ENCODE data around the gene KIAA1671. TPM values are rescaled to one million over a fixed set of nuclear protein-coding genes. Genes with fewer than 3 reads are reported as not detected.

Gene KIAA1671
- total RNA-seq, 3 donors from 2014 or later: 9.8 to 62.8 (median 36.4) TPM

DNA sequence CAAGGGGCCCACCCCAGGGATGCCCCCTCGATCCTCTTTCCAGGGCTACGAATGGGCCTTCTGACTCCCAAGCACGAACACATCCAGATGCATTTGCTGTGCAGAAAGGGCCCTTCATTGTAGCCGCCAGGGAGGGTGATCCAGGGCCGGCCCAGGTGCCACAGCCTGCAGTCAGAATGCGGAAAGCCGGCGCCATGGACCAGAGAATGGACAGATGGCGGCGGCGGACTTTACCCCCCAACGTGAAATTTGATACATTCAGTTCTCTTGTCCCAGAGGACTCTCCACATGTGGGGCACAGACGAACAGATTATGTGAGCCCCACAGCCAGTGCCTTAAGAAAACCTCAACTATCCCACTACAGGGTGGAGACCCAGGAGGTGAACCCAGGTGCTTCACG, 87.2 kb downstream of the KIAA1671 start:
- Histone ChIP-seq H3K27ac (no peak overlapping the region), H3K9me3 (no peaks in the 10 kb centered on the region), H3K27me3 (no peaks in the 10 kb centered on the region), H3K36me3 (no peaks in the 10 kb centered on the region), H3K4me3 (no peak overlapping the region), H3K4me1 (no peaks in the 10 kb centered on the region)
- intact Hi-C loops (cut with DNase I; ENCODE audit: low total_unique reads): no loop called here
- TF ChIP-seq, protein P1, sequence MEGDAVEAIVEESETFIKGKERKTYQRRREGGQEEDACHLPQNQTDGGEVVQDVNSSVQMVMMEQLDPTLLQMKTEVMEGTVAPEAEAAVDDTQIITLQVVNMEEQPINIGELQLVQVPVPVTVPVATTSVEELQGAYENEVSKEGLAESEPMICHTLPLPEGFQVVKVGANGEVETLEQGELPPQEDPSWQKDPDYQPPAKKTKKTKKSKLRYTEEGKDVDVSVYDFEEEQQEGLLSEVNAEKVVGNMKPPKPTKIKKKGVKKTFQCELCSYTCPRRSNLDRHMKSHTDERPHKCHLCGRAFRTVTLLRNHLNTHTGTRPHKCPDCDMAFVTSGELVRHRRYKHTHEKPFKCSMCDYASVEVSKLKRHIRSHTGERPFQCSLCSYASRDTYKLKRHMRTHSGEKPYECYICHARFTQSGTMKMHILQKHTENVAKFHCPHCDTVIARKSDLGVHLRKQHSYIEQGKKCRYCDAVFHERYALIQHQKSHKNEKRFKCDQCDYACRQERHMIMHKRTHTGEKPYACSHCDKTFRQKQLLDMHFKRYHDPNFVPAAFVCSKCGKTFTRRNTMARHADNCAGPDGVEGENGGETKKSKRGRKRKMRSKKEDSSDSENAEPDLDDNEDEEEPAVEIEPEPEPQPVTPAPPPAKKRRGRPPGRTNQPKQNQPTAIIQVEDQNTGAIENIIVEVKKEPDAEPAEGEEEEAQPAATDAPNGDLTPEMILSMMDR (IDR thresholded peaks at IDR 0.05): no peak
- TF ChIP-seq POLR2AphosphoS5 (IDR thresholded peaks at IDR 0.05) (no peak), POLR2A (IDR thresholded peaks at IDR 0.05) (no peak)
- no peak for DNase-seq (ENCODE audit: low spot score in 2 of 2)

DNA sequence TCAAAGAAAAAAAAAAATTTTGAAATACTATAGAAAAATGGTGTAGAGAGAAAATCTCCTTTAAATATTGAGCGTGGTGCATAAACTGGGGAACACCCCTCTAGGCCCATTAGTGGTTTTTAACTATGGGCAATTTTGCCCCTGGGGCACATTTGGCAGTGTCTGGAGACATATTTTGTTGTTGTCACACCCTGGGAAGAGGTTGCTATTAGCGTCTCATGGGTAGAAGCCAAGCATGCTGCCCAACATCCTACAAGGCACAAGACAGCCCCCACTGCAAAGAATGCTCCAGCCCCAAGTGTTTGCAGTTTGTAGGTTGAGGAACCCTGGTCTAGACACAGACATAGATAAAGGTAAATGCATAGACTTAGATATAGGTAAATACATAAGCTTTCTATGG, 92.6 kb downstream of the KIAA1671 start:
- no peak for TF ChIP-seq POLR2A (IDR thresholded peaks at IDR 0.05)
- TF ChIP-seq, protein P1 (IDR thresholded peaks at IDR 0.05): no peak
- intact Hi-C loops (cut with DNase I; ENCODE audit: low total_unique reads): no loop called here
- Histone ChIP-seq H3K27ac (no peak overlapping the region), H3K36me3 (no peaks in the 10 kb centered on the region), H3K9me3 (no peaks in the 10 kb centered on the region), H3K4me1 (no peaks in the 10 kb centered on the region), H3K4me3 (no peak overlapping the region), H3K27me3 (no peaks in the 10 kb centered on the region)
- no peak for DNase-seq (ENCODE audit: low spot score in 2 of 2)

DNA sequence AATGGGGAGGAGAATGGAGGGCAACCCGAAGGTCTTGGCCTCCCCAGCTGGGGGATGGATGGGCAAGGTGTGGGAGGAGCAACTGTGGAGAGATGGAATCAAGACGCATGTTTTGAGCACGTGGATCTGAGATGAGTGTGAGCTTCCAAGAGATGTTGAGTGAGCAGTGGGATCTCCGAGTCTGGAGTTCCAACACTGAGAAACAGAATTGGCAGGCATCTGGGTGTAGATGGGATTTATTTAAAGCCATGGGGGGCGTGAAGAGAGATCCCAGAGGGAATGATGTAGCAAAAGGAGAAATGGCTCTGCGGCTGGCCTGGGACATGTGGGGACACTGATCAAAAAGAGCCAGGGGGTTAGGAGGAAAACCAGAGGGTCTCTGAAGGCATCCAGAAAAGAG, 95.6 kb downstream of the KIAA1671 start:
- H3K27me3 ChIP-seq: no peaks in the 10 kb centered on the region
- no peak overlapping the region for H3K27ac ChIP-seq
- TF ChIP-seq, protein P1 (IDR thresholded peaks at IDR 0.05): no peak
- no peak for TF ChIP-seq POLR2AphosphoS5 (IDR thresholded peaks at IDR 0.05)
- TF ChIP-seq POLR2A (IDR thresholded peaks at IDR 0.05): no peak
- H3K9me3 ChIP-seq: peaks cover 3 to 6% of the 10 kb centered on the region in 2 donors
- intact Hi-C loops (cut with DNase I; ENCODE audit: low total_unique reads): no loop called here
- no peak for DNase-seq (ENCODE audit: low spot score in 2 of 2)
- no peaks in the 10 kb centered on the region for H3K4me1 ChIP-seq
- no peak overlapping the region for H3K4me3 ChIP-seq
- H3K36me3 ChIP-seq: no peaks in the 10 kb centered on the region

DNA sequence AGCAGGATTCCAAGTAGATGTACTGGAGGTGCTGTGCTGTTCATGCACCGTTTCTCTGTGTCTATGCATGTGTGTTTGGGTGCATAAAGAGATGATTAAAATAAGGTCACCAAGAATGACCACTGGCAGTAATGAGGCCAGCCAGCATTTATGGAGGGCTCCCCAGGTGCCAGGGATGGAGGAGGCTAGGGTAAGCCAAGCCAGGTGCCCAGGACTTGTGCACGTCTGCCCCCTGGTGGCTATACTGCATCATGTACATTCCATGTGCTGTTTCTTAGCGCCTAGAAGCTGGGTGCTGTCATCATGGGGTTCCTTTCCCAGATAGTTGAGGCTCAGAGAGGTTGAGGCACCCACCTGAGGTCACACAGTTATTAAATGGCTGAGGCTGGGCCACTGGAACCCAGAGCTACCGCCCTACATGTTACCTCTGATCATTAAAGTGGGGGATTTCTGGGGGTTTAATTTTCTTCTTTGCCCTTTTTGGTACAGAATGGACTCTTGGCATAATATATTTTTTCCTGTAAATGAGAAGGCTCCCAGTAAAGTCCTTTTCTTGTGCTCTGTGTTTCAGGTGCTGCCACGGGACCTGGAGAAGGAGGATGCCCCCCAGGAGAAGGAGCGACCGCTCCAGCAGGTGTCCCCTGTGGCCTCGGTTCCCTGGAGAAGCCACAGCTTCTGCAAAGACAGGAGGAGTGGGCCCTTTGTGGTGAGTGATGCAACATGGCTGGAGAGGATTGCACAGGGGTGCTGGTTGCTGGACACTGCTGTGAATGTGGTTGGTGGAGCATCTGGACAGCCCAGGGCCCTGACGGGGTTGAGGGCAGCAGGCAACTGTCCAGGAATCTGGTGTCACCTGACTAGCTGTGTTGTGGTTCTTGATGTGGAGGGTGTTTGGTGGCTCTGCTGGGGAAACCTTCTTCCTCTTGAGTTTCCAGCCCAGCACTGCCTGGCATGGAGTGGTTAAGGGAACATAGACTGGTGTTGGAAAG, 96.4 kb downstream of the KIAA1671 start:
- peak; percentile 31 to 72 for DNase-seq (ENCODE audit: low spot score in 2 of 2)
- intact Hi-C loops (cut with DNase I; ENCODE audit: low total_unique reads): no loop called here

More for the DNA sequence above, 96.4 kb downstream of the KIAA1671 start:
- Histone ChIP-seq H3K27me3 (no peaks in the 10 kb centered on the region), H3K4me3 (no peak overlapping the region), H3K9me3 (peaks cover 3 to 6% of the 10 kb centered on the region in 2 donors), H3K27ac (no peak overlapping the region), H3K4me1 (no peaks in the 10 kb centered on the region), H3K36me3 (no peaks in the 10 kb centered on the region)
- TF ChIP-seq, protein P1 (IDR thresholded peaks at IDR 0.05): peak; percentile 83 to 89 (median 88)
- TF ChIP-seq POLR2AphosphoS5 (IDR thresholded peaks at IDR 0.05): peak in 1 of 3 donors; percentile 31
- no peak for TF ChIP-seq POLR2A (IDR thresholded peaks at IDR 0.05)

Measured in breast epithelium (tissue), 4 donors.